ENCODE results near the gene CPNE8.

CPNE8 gene

DNA sequence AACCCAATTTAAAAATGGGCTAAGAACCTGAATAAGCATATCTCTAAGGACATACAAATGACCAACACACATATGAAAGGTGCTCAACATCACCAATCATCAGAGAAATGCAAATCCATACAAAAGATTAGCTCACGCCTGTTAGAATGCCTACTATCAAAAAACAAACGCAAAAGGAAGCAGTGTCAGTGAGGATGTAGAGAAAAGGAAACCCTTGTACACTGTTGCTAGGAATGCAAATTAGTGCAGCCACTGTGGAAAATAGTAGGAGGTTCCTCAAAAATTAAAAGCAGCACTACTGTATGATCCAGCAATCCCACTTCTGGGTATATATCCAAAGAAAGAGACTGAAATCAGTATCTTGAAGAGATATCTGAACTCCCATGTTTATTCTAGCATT lies 133.0 kb downstream of the CPNE8 start:
- in situ Hi-C loops (cut with MboI; ENCODE audit: low sequenced_read_pairs, unreplicated experiment) = no loop called here
- no peak for TF ChIP-seq CTCF (IDR thresholded peaks at IDR 0.05; ENCODE audit: borderline replicate concordance, control extremely low read depth, extremely low read depth, insufficient read depth, missing control alignments)
- DNase-seq (ENCODE audit: low spot score) = no peak

DNA sequence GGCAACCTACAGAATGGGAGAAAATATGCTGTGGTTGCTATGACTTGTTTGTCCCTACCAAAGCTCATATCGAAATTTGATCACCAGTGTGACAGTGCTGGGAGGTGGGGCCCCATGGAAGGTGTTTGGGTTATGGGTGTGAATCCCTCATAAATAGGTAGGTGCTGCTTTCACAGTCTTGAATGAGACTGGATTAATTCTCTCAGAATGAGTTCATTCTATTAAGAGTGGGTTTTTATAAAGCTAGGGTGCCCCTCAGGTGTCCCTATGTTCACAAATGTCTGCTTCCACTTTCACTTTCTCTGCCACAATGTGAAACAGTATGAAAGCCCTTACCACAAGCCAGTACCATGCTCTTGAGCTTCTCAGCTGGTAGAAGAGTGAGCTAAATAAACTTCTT lies 133.5 kb downstream of the CPNE8 start:
- no peak for TF ChIP-seq CTCF (IDR thresholded peaks at IDR 0.05; ENCODE audit: borderline replicate concordance, control extremely low read depth, extremely low read depth, insufficient read depth, missing control alignments)
- in situ Hi-C loops (cut with MboI; ENCODE audit: low sequenced_read_pairs, unreplicated experiment) = no loop called here
- no peak for DNase-seq (ENCODE audit: low spot score)

GRCh38 chr12:38761636-38762342 lies 143.6 kb downstream of the CPNE8 start:
- no peak for TF ChIP-seq CTCF (IDR thresholded peaks at IDR 0.05; ENCODE audit: borderline replicate concordance, control extremely low read depth, extremely low read depth, insufficient read depth, missing control alignments)
- in situ Hi-C loops (cut with MboI; ENCODE audit: low sequenced_read_pairs, unreplicated experiment) = no loop called here
- no peak for DNase-seq (ENCODE audit: low spot score)

DNA sequence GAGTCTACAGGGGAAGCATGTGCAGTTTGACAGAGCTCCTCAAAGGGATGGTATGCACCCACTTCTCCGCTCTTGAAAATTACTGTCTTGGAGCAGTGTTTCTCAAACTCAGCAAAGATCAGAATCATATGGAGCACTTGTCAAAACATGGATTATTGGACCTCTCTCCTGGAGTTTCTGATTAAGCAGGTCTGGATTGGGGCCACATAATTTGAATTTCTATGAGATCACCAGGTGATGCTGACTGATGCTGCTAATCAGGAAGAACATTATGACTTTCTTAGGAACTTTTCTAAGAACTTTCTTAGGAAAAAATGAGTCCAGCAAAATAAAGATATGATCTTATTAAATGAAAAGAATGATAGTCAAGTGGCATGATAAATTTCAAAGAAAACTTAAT lies 144.3 kb downstream of the CPNE8 start:
- in situ Hi-C loops (cut with MboI; ENCODE audit: low sequenced_read_pairs, unreplicated experiment) = no loop called here
- no peak for DNase-seq (ENCODE audit: low spot score)
- TF ChIP-seq CTCF (IDR thresholded peaks at IDR 0.05; ENCODE audit: borderline replicate concordance, control extremely low read depth, extremely low read depth, insufficient read depth, missing control alignments) = no peak

DNA sequence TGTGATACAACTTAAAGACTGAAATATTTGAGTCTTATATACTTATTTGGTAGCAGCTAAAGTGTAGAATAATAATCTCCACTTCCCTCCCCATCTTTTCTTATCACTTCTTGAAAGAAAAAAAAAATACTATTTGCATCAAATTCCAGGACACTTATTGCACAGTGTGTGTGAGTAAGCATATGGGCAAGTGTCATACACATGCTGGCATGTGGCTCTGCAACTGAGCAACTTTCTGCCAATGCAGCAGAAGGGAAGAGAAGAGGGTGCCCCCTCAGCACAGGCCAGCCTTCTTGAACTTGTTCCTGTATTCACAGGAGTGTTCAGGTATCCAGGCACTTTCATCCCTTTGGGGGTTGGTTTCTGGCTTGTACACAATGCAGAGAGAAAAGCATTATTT lies 145.8 kb downstream of the CPNE8 start:
- no peak for TF ChIP-seq CTCF (IDR thresholded peaks at IDR 0.05; ENCODE audit: borderline replicate concordance, control extremely low read depth, extremely low read depth, insufficient read depth, missing control alignments)
- in situ Hi-C loops (cut with MboI; ENCODE audit: low sequenced_read_pairs, unreplicated experiment) = no loop called here
- DNase-seq (ENCODE audit: low spot score) = no peak

DNA sequence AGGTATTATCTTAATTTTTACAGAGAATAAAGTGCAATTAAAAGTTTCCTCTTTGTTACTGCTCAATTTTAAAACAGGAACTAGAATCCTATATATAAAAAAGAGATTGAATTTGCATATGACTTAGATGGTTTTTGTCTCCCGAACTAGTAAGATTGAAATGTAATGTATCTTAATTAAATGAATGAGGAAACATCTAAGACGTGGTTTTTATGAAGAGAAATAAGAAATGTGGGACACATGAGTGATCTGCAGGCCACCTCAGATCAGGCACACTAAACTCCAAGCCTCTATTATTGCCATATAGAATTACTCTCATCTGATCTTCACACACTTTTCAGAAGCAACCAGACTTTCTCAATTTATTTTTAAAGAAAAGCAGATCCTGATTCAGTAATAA lies 158.6 kb downstream of the CPNE8 start:
- no peak for DNase-seq (ENCODE audit: low spot score)
- TF ChIP-seq CTCF (IDR thresholded peaks at IDR 0.05; ENCODE audit: borderline replicate concordance, control extremely low read depth, extremely low read depth, insufficient read depth, missing control alignments) = no peak
- in situ Hi-C loops (cut with MboI; ENCODE audit: low sequenced_read_pairs, unreplicated experiment) = no loop called here

All from GM13976 (cell line).